OCI-LY3 (cell line): ENCODE results near the gene QKI.

Experiments used
- CTCF ChIP-seq: fragments of 200-600, 300-600 bp; sonication (generic); IDR thresholded peaks from 2 replicates; pipeline ENCODE4 v1.5.1; 2014; ENCODE audit warnings: antibody characterized with exemption, low read length, low read depth
- EZH2phosphoT487 ChIP-seq: fragments of 200-600 bp; shearing (Covaris generic); IDR thresholded peaks from 2 replicates; pipeline ENCODE4 v1.6.1; 2018; ENCODE audit warnings: antibody characterized with exemption, mixed run types, low read depth

- TF ChIP-seq CTCF (no peak), EZH2phosphoT487 (no peak)
Measured at GRCh38 chr6:163570579-163571231, 156.2 kb downstream of the QKI start.
